Sigmoid colon (tissue), 7 donors: ENCODE data around the gene ING3. TPM values are rescaled to one million over a fixed set of nuclear protein-coding genes. Genes with fewer than 3 reads are reported as not detected.

Source experiments
- DNase-seq: peaks from one replicate; pipeline ENCODE4 v3.0.0-alpha.2; 2019
- H3K27ac ChIP-seq, 4 donors: fragments of 200-600 bp; sonication (generic); one replicate each; pipeline ENCODE4 v1.5.1; 2016 to 2019; ENCODE audit warnings: mild to moderate bottlenecking in 1 of 4
- H3K27me3 ChIP-seq, 3 donors: fragments of 200-600 bp; sonication (generic); one replicate each; pipeline ENCODE4 v1.5.1; 2019; ENCODE audit warnings: mild to moderate bottlenecking in 1 of 3
- H3K36me3 ChIP-seq, 4 donors: fragments of 200-600 bp; sonication (generic); one replicate each; pipeline ENCODE4 v1.5.1; 2016 to 2019
- H3K4me1 ChIP-seq, 4 donors: fragments of 200-600 bp; sonication (generic); one replicate each; pipeline ENCODE4 v1.5.1; 2017 to 2019
- H3K4me3 ChIP-seq, 4 donors: fragments of 200-600 bp; sonication (generic); one replicate each; pipeline ENCODE4 v1.5.1; 2017 to 2019; ENCODE audit warnings: mild to moderate bottlenecking in 2 of 4, moderate library complexity in 1 of 4
- H3K9me3 ChIP-seq, 4 donors: fragments of 200-600 bp in 3 of 4; sonication (generic) in 3 of 4; one replicate each; pipeline versions ENCODE4 v1.5.1 to v1.6.1; 2013 to 2019
- CTCF ChIP-seq, 4 experiments: fragments of 450-650 bp in 3 of 4; fragments of 200-600 bp in 1 of 4; IDR thresholded peaks; one replicate each; pipeline ENCODE4 v1.5.1; 2016 to 2019; ENCODE audit warnings: antibody characterized with exemption in 4 of 4, mild to moderate bottlenecking in 3 of 4, moderate library complexity in 2 of 4
- EP300 ChIP-seq, 4 donors: sonication (generic); formaldehyde crosslinking; IDR thresholded peaks; one replicate each; pipeline ENCODE4 v1.6.1; 2017; ENCODE audit warnings: antibody characterized with exemption in 4 of 4
- POLR2A ChIP-seq, 2 donors: fragments of 450-650 bp; IDR thresholded peaks; one replicate each; pipeline ENCODE4 v1.6.1; 2016; ENCODE audit warnings: antibody characterized with exemption in 2 of 2, mild to moderate bottlenecking in 2 of 2, moderate library complexity in 2 of 2
- POLR2AphosphoS5 ChIP-seq, 4 donors: sonication (generic); formaldehyde crosslinking; IDR thresholded peaks; one replicate each; pipeline ENCODE4 v1.6.1; 2017; ENCODE audit warnings: antibody characterized with exemption in 4 of 4
- WGBS, 2 donors: extraction: QIAGEN DNeasy Blood & Tissue Kit; methylation state at CpG; one replicate each; pipeline ENCODE4 v1.1.7; 2013; 5-methylcytosine and 5-hydroxymethylcytosine counted together
- intact Hi-C: fragments of 100-400 bp; cut with DNase I; formaldehyde crosslinking; loops from one replicate; pipeline ENCODE4 v1.15.1; 2023
- polyA plus RNA-seq, 3 donors: library from polyadenylated mRNA; stranded (reverse); fragments of 200-250 nt; gene quantifications; one replicate each; pipeline ENCODE4 v1.2.3, GENCODE V29; 2013
- total RNA-seq, 4 donors: library from RNA; depleted of rRNA; stranded (reverse); fragments of >200 nt; gene quantifications; one replicate each; pipeline ENCODE4 v1.1.0, GENCODE V29; 2016
- donor health status: healthy with polysubstance abuse.
- donor health status: Bipolar disorder and iron deficiency.
- donor health status: healthy.

ING3 gene
- total and polyA plus RNA-seq, 7 donors = 9.6 to 33.1 (median 16.6) TPM

DNA sequence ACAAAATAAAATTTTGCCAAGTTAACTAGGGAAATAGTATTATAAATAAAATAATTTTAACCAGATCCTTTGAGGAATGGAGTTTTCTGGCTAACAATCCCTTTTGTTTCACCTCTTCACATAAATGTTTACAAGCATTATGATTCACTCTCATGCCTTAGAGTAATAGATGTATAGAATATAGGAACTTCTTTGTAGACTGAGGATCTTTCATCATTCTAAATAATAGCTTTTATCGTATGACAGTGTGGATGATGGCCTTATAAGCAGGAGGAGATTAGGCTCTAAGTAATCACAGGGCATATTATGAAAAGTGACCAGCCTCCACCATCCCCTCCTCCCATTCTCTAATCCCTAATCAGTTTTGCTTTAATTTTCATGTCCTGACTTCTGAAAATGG is 13.5 kb downstream of the ING3 start:
- H3K27me3 ChIP-seq = no peaks in the 10 kb centered on the region
- H3K36me3 ChIP-seq = peaks cover 0 to 48% (median 19%) of the 10 kb centered on the region in 4 donors
- H3K27ac ChIP-seq = no peak overlapping the region
- DNase-seq = no peak
- no peaks in the 10 kb centered on the region for H3K9me3 ChIP-seq
- WGBS, 2 donors = 98% methylated on average over 1 of the region's 1 CpG
- H3K4me3 ChIP-seq = no peak overlapping the region
- TF ChIP-seq POLR2A (IDR thresholded peaks at IDR 0.05) (no peak), CTCF (IDR thresholded peaks at IDR 0.05) (no peak), EP300 (IDR thresholded peaks at IDR 0.05) (no peak), POLR2AphosphoS5 (IDR thresholded peaks at IDR 0.05) (no peak)
- H3K4me1 ChIP-seq = peaks cover 0 to 14% (median 12%) of the 10 kb centered on the region in 4 donors
- intact Hi-C loops = no loop called here

GRCh38 chr7:120966961-120967360 is 16.4 kb downstream of the ING3 start:
- Histone ChIP-seq H3K36me3 (peaks cover 7 to 76% (median 27%) of the 10 kb centered on the region in 4 donors), H3K4me3 (no peak overlapping the region), H3K27me3 (no peaks in the 10 kb centered on the region), H3K27ac (no peak overlapping the region), H3K9me3 (no peaks in the 10 kb centered on the region), H3K4me1 (peaks cover 0 to 4% (median 3%) of the 10 kb centered on the region in 4 donors)
- DNase-seq = no peak
- intact Hi-C loops = no loop called here
- TF ChIP-seq POLR2A (IDR thresholded peaks at IDR 0.05) = no peak
- TF ChIP-seq CTCF (IDR thresholded peaks at IDR 0.05) = no peak
- no peak for TF ChIP-seq POLR2AphosphoS5 (IDR thresholded peaks at IDR 0.05)
- no peak for TF ChIP-seq EP300 (IDR thresholded peaks at IDR 0.05)

DNA sequence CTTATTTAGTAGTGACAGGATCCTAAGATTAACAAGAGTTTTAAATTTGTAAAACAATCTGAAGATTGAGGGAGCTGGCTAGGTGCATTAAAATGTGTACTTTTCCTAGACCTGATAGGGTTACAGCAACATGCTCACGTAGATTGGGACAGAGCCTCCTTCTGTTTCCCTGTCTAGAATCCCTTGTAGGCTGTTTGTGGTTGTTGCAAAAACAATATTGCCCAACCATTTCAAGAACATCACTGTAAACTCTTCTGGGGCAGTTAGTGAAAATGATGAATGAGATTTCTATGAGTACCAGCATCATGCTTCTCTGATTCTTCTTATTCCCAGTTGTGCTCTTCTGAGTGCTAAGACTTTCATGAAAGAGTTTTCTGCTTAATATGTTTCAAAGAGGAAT is 23.3 kb downstream of the ING3 start:
- Histone ChIP-seq H3K4me1 (no peaks in the 10 kb centered on the region), H3K4me3 (no peak overlapping the region), H3K27me3 (no peaks in the 10 kb centered on the region), H3K27ac (no peak overlapping the region), H3K36me3 (peaks cover 7 to 80% (median 26%) of the 10 kb centered on the region in 4 donors), H3K9me3 (no peaks in the 10 kb centered on the region)
- no peak for TF ChIP-seq CTCF (IDR thresholded peaks at IDR 0.05)
- TF ChIP-seq EP300 (IDR thresholded peaks at IDR 0.05) = no peak
- no peak for TF ChIP-seq POLR2A (IDR thresholded peaks at IDR 0.05)
- no peak for TF ChIP-seq POLR2AphosphoS5 (IDR thresholded peaks at IDR 0.05)
- DNase-seq = no peak
- intact Hi-C loops = no loop called here
- 87 to 91% methylated on average over 1 of the region's 1 CpG for WGBS, 2 donors

DNA sequence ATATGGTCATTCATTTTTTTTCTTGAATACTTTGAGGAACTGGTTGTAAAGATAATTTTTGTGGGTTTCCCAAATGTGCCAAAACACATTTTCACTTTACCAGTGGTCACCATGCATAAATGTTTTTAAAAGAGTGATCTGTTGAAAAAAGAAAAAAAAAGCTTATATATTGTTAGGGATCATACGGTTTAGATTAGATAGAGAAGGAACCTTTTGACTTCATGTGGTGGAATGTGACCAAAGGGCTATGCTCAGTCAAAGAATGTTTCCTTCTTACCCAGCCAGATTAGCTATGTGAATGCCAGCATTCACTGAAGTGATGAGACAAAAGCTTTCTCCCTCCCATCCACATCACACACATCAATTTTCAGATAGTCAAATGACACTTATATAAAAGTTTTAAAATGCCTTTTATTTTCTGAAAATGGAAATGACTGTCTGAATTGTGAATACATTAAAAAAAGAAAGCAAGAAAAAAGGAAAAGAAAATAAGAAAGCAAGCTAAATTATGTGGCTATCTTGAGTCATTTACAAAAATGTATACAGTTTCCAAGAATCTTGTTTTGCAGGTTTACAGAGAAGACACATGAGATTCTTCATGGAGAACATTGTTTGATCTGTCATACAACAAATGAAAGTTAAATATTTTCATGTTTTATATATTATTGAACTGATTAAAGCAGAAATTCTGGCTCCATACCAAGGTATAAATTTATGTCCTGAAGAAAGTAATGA is 29.4 kb downstream of the ING3 start:
- Histone ChIP-seq H3K27me3 (no peaks in the 10 kb centered on the region), H3K9me3 (no peaks in the 10 kb centered on the region), H3K27ac (no peak overlapping the region), H3K4me3 (no peak overlapping the region), H3K36me3 (peaks cover 0 to 19% (median 9%) of the 10 kb centered on the region in 4 donors), H3K4me1 (no peaks in the 10 kb centered on the region)
- intact Hi-C loops = no loop called here
- 8 to 18% methylated on average over 1 of the region's 1 CpG for WGBS, 2 donors
- DNase-seq = no peak
- no peak for TF ChIP-seq POLR2A (IDR thresholded peaks at IDR 0.05)
- TF ChIP-seq CTCF (IDR thresholded peaks at IDR 0.05) = no peak
- no peak for TF ChIP-seq POLR2AphosphoS5 (IDR thresholded peaks at IDR 0.05)
- TF ChIP-seq EP300 (IDR thresholded peaks at IDR 0.05) = no peak

GRCh38 chr7:120981117-120981516 is 30.5 kb downstream of the ING3 start:
- no peak for TF ChIP-seq POLR2A (IDR thresholded peaks at IDR 0.05)
- no peak for TF ChIP-seq EP300 (IDR thresholded peaks at IDR 0.05)
- TF ChIP-seq CTCF (IDR thresholded peaks at IDR 0.05) = no peak
- no peak for TF ChIP-seq POLR2AphosphoS5 (IDR thresholded peaks at IDR 0.05)
- DNase-seq = no peak
- Histone ChIP-seq H3K9me3 (no peaks in the 10 kb centered on the region), H3K27me3 (no peaks in the 10 kb centered on the region), H3K4me3 (no peak overlapping the region), H3K36me3 (peaks cover 0 to 8% (median 3%) of the 10 kb centered on the region in 4 donors), H3K4me1 (no peaks in the 10 kb centered on the region), H3K27ac (no peak overlapping the region)
- 92 to 94% methylated on average over 1 of the region's 1 CpG for WGBS, 2 donors
- intact Hi-C loops = no loop called here
